Stomach (tissue), 9 donors: ENCODE data around the gene GJA5. TPM values are rescaled to one million over a fixed set of nuclear protein-coding genes. Genes with fewer than 3 reads are reported as not detected.

Source experiments
- DNase-seq, 2 donors: peaks; one replicate each; pipeline versions ENCODE4 v3.0.0 to v3.0.0-alpha.2; 2013 to 2019
- H3K27ac ChIP-seq, 5 donors: fragments of 200-600 bp in 4 of 5; sonication (generic) in 4 of 5; one replicate each; pipeline ENCODE4 v1.5.1; 2013 to 2019; ENCODE audit warnings: mild to moderate bottlenecking in 1 of 5, moderate library complexity in 1 of 5
- H3K27me3 ChIP-seq, 3 donors: fragments of 200-600 bp; sonication (generic); one replicate each; pipeline ENCODE4 v1.5.1; 2017 to 2019; ENCODE audit warnings: mixed run types in 1 of 3
- H3K36me3 ChIP-seq, 4 donors: fragments of 200-600 bp; sonication (generic); 1 replicate in 3 of 4; 2 replicates in 1 of 4; pipeline ENCODE4 v1.5.1; 2016 to 2019
- H3K4me1 ChIP-seq, 4 donors: fragments of 200-600 bp; sonication (generic); one replicate each; pipeline ENCODE4 v1.5.1; 2016 to 2019
- H3K4me3 ChIP-seq, 4 donors: fragments of 200-600 bp; sonication (generic) in 3 of 4; one replicate each; pipeline ENCODE4 v1.5.1; 2016 to 2019; ENCODE audit warnings: mild to moderate bottlenecking in 1 of 4
- H3K9me3 ChIP-seq, 4 donors: fragments of 200-600 bp; sonication (generic); one replicate each; pipeline ENCODE4 v1.5.1; 2016 to 2019
- EP300 ChIP-seq: sonication (generic); formaldehyde crosslinking; IDR thresholded peaks from one replicate; pipeline ENCODE4 v1.6.1; 2017; ENCODE audit warnings: antibody characterized with exemption
- POLR2A ChIP-seq, 4 donors: fragments of 450-650 bp; IDR thresholded peaks; one replicate each; pipeline ENCODE4 v1.6.1; 2016; ENCODE audit warnings: antibody characterized with exemption in 4 of 4, control low read depth in 2 of 4, mild to moderate bottlenecking in 1 of 4, moderate library complexity in 1 of 4
- POLR2AphosphoS5 ChIP-seq, 3 donors: sonication (generic); formaldehyde crosslinking; IDR thresholded peaks; one replicate each; pipeline ENCODE4 v1.6.1; 2016; ENCODE audit warnings: antibody characterized with exemption in 3 of 3
- WGBS, 5 donors: extraction: QIAGEN DNeasy Blood & Tissue Kit in 3 of 5; methylation state at CpG; one replicate each; pipeline versions ENCODE4 v1.1.5 to v1.1.7; 2013 to 2018; 5-methylcytosine and 5-hydroxymethylcytosine counted together
- intact Hi-C: fragments of 100-400 bp; cut with DNase I; formaldehyde crosslinking; loops from one replicate; pipeline ENCODE4 v1.15.1; 2023; ENCODE audit warnings: low total_unique reads
- polyA plus RNA-seq, 3 donors: library from polyadenylated mRNA; stranded (reverse); fragments of 200-250 nt; gene quantifications; one replicate each; pipeline ENCODE4 v1.2.3, GENCODE V29; 2013
- total RNA-seq, 5 donors: library from RNA; depleted of rRNA; stranded (reverse); fragments of >200 nt; gene quantifications; one replicate each; pipeline versions ENCODE4 v1.1.0 to v1.2.3, GENCODE V29; 2014 to 2016
- TF ChIP-seq, protein P1 (sequence below), 7 experiments: fragments of 450-650 bp in 4 of 7; fragments of 200-600 bp in 3 of 7; sonication (generic) in 3 of 7; IDR thresholded peaks; one replicate each; pipeline ENCODE4 v1.5.1; 2016 to 2019; ENCODE audit warnings: antibody characterized with exemption in 7 of 7, control low read depth in 2 of 7, mild to moderate bottlenecking in 1 of 7
- donor health status: healthy with polysubstance abuse.
- donor health status: Bipolar disorder and iron deficiency.
- donor health status: healthy.

Gene GJA5
- total and polyA plus RNA-seq, 8 donors: under 0.01 to 4.8 (median 1.1) TPM; not detected in 1

DNA sequence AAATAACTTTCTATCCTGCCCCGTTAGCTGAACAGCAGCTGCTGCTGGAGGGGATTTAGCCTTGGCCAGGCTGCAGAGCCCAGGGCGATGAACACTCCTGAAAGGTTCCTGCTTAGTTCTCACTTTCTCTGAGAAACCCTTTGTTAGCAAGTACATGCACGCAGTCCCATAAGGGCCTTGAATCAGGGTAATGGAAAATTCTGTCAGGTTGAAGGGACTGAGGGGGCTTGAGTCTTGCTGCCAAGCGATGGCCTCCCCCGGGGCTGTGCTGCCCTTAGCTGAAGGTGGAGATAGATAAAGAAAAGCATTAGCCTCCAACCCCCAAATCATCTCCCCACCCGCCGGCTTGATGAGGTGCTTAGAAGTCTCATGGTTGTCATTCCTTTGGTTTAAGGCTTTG, 7.9 kb downstream of the GJA5 start:
- intact Hi-C loops: no loop called here
- no peaks in the 10 kb centered on the region for H3K9me3 ChIP-seq
- no peak overlapping the region for H3K27ac ChIP-seq
- no peak for DNase-seq
- TF ChIP-seq POLR2AphosphoS5 (IDR thresholded peaks at IDR 0.05): no peak
- peaks cover 0 to 2% (median 0%) of the 10 kb centered on the region in 3 donors for H3K27me3 ChIP-seq
- H3K36me3 ChIP-seq: no peaks in the 10 kb centered on the region
- no peaks in the 10 kb centered on the region for H3K4me1 ChIP-seq
- 69 to 83% (median 79%) methylated on average over 7 of the region's 7 CpGs for WGBS, 5 donors
- no peak overlapping the region for H3K4me3 ChIP-seq

DNA sequence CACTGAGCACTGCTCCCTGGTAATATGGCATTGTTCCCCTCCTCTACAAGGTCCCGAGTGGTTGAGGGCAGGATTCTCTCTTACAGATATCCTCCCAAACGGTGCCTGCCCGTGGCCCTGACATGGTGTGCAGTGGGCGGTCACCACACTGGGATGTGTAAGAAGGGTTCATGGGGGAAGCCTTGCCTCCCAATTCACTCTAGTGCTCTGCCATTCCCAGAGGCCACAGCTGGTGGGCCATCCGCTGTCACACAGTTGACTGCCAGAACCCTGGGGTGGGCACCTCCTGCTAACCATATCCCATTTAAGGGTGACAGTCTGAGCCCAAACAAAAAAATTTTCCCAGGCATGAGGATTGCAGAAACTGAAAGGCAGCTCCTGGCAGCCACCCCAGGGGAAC, 9.1 kb downstream of the GJA5 start:
- Histone ChIP-seq H3K36me3 (no peaks in the 10 kb centered on the region), H3K4me3 (no peak overlapping the region), H3K27me3 (peaks cover 0 to 5% (median 0%) of the 10 kb centered on the region in 3 donors), H3K4me1 (no peaks in the 10 kb centered on the region), H3K27ac (no peak overlapping the region), H3K9me3 (no peaks in the 10 kb centered on the region)
- TF ChIP-seq POLR2AphosphoS5 (IDR thresholded peaks at IDR 0.05) (no peak), EP300 (no peak), POLR2A (IDR thresholded peaks at IDR 0.05) (no peak)
- TF ChIP-seq, protein P1, sequence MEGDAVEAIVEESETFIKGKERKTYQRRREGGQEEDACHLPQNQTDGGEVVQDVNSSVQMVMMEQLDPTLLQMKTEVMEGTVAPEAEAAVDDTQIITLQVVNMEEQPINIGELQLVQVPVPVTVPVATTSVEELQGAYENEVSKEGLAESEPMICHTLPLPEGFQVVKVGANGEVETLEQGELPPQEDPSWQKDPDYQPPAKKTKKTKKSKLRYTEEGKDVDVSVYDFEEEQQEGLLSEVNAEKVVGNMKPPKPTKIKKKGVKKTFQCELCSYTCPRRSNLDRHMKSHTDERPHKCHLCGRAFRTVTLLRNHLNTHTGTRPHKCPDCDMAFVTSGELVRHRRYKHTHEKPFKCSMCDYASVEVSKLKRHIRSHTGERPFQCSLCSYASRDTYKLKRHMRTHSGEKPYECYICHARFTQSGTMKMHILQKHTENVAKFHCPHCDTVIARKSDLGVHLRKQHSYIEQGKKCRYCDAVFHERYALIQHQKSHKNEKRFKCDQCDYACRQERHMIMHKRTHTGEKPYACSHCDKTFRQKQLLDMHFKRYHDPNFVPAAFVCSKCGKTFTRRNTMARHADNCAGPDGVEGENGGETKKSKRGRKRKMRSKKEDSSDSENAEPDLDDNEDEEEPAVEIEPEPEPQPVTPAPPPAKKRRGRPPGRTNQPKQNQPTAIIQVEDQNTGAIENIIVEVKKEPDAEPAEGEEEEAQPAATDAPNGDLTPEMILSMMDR (IDR thresholded peaks at IDR 0.05): no peak
- intact Hi-C loops: no loop called here
- DNase-seq: no peak
- 71 to 87% (median 82%) methylated on average over 3 to 5 of the region's 5 CpGs for WGBS, 5 donors

DNA sequence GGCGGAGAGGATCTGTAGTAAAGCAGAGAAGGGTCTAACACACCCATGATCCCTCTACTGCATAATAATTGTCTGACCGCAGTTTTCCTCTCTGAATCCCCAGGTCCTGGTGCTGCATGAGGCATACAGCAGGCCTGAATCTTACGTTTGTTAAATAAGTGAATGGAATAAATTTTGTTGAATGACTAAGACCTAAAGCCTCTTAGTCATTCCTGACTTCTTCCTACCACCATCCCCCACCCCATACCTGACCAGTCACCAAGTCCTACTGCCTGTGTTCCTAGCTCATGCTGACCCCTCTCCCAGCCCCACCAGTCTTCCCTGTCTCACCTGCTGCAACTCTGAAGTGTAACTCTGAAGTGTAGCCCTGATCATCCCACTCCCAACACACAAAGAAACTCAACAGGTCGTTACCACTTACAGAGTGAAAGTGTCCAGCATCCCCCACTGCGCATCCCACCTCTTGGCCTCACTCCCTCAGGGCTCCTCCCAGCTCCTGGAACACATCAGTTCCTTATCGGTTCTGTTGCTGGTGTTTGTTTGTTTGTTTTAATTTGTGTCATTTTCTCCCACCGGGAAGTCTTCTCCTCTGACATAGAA, 9.7 kb downstream of the GJA5 start:
- peaks cover 0 to 5% (median 0%) of the 10 kb centered on the region in 3 donors for H3K27me3 ChIP-seq
- no peak for TF ChIP-seq POLR2AphosphoS5 (IDR thresholded peaks at IDR 0.05)
- TF ChIP-seq EP300: no peak
- TF ChIP-seq, protein P1 (IDR thresholded peaks at IDR 0.05): no peak
- no peak for TF ChIP-seq POLR2A (IDR thresholded peaks at IDR 0.05)
- H3K4me3 ChIP-seq: no peak overlapping the region
- intact Hi-C loops: no loop called here
- no peaks in the 10 kb centered on the region for H3K9me3 ChIP-seq
- WGBS, 5 donors: 57 to 79% (median 70%) methylated on average over 7 of the region's 7 CpGs
- no peaks in the 10 kb centered on the region for H3K36me3 ChIP-seq
- H3K4me1 ChIP-seq: no peaks in the 10 kb centered on the region
- H3K27ac ChIP-seq: no peak overlapping the region
- DNase-seq: no peak

DNA sequence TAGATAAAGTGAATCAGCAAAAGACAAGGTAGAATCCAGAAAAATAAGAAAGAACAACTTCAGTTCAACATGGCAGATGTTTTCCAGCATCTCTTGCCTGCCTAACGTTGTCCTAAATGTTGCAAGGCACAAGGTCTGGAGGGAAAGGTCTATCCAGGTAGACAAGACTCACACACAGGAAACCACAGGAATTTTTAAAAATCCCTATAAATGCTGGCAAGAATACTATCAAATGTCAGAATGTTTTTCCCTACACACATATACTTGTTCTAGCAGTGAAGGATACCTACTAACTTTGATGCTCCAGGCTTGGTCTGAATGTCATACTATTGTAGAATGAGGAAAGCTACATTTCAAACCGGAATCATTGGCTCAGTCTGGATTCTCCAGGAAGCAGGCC, 10.6 kb downstream of the GJA5 start:
- no peaks in the 10 kb centered on the region for H3K9me3 ChIP-seq

More for the DNA sequence above, 10.6 kb downstream of the GJA5 start:
- H3K36me3 ChIP-seq: no peaks in the 10 kb centered on the region
- no peaks in the 10 kb centered on the region for H3K4me1 ChIP-seq
- peaks cover 0 to 5% (median 0%) of the 10 kb centered on the region in 3 donors for H3K27me3 ChIP-seq
- 76 to 87% (median 81%) methylated on average over 2 of the region's 2 CpGs for WGBS, 5 donors
- TF ChIP-seq POLR2A (IDR thresholded peaks at IDR 0.05) (no peak), POLR2AphosphoS5 (IDR thresholded peaks at IDR 0.05) (no peak)
- TF ChIP-seq, protein P1 (IDR thresholded peaks at IDR 0.05): no peak
- H3K4me3 ChIP-seq: no peak overlapping the region
- no peak overlapping the region for H3K27ac ChIP-seq
- DNase-seq: no peak
- intact Hi-C loops: no loop called here
